Colonic mucosa (tissue), 4 donors: ENCODE results near the gene DECR2. TPM values are rescaled to one million over a fixed set of nuclear protein-coding genes. Genes with fewer than 3 reads are reported as not detected.

ENCODE experiments used
- DNase-seq: peaks from one replicate; pipeline ENCODE4 v3.0.0-alpha.2; 2020
- H3K27ac ChIP-seq: fragments of 200-600 bp; one replicate; pipeline ENCODE4 v1.8.0; 2021
- H3K27me3 ChIP-seq: fragments of 200-600 bp; one replicate; pipeline ENCODE4 v1.8.0; 2021
- H3K36me3 ChIP-seq: fragments of 200-600 bp; one replicate; pipeline ENCODE4 v1.8.0; 2021
- H3K4me1 ChIP-seq: fragments of 200-600 bp; one replicate; pipeline ENCODE4 v1.8.0; 2021; ENCODE audit warnings: mild to moderate bottlenecking
- H3K4me3 ChIP-seq: fragments of 200-600 bp; one replicate; pipeline ENCODE4 v1.8.0; 2021
- H3K9ac ChIP-seq, 2 donors: one replicate each; pipeline ENCODE4 v1.7.0; 2013; ENCODE audit warnings: control low read depth in 2 of 2, low read depth in 2 of 2, low read length in 2 of 2
- H3K9me3 ChIP-seq: fragments of 200-600 bp; one replicate; pipeline ENCODE4 v1.8.0; 2021
- CTCF ChIP-seq: fragments of 200-600 bp; IDR thresholded peaks from one replicate; pipeline ENCODE4 v1.8.0; 2022; ENCODE audit warnings: antibody characterized with exemption, mild to moderate bottlenecking
- intact Hi-C: fragments of 100-400 bp; cut with DNase I; formaldehyde crosslinking; loops from one replicate; pipeline ENCODE4 v1.14.1; 2022
- total RNA-seq, 2 donors: library from RNA; stranded (reverse); fragmentation: NEBNext Ultra II Directional in 1 of 2; extraction: Animal tissue kit (Norgen Biotek cat#: 25700) in 1 of 2; gene quantifications; one replicate each; pipeline ENCODE4 v1.2.1, GENCODE V29; 2021
- donor health status: healthy.
- donor health status: DM: no; HTN: no; CAD: no.
- donor health status: DM: no; HTN: no; CAD: no.

The DECR2 gene
- total RNA-seq, 2 donors from 2014 or later = 31.3 to 50.2 TPM

GRCh38 chr16:424033-424622, 22.4 kb downstream of the DECR2 start:
- Histone ChIP-seq H3K27me3 (no peaks in the 10 kb centered on the region), H3K4me1 (no peaks in the 10 kb centered on the region), H3K9ac (peak overlapping the region in 1 of 2 donors; percentile 71), H3K9me3 (no peaks in the 10 kb centered on the region), H3K4me3 (no peak overlapping the region), H3K27ac (peak overlapping the region; percentile 89), H3K36me3 (no peaks in the 10 kb centered on the region)
- intact Hi-C loops = no loop called here
- peak; percentile 58 for DNase-seq
- no peak for TF ChIP-seq CTCF

- no peak for TF ChIP-seq CTCF
Measured at GRCh38 chr16:424623-425081, 23.0 kb downstream of the DECR2 start.

DNA sequence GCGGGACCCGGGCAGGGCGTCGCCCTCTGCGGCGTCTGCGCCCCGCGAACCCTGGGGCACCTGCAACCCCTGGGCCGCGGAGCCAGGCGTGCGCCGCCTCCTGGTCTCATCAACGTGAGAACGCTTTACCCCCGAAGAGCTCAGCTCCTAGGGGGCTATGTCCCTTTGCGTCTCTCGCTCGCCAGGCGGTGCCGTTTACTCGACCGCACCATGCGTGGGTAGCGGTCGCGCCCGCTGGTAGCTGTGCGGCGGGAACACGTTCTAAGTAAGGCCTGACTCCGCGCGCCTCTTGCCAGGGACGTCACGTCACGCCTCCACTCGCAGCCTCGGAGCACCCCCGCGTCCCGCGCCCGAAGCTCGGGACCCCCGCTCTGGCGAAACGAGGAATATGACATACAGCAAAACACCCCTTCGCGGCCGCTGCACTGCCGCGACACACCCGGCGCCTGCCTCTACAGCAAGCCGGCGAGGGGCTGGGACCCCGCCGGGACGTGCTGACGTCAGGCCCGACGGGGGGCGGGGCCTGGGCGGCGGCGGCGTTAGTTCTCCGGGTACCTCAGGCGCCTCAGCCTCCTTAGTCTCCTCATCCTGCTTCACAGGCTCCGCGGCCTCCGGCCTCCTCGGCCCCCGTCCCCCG, 23.5 kb downstream of the DECR2 start, which contains the start of gene RAB11FIP3:
TSS of gene RAB11FIP3 (plus strand) at position 568 of the 637 bp plus-strand sequence. CDS start 358 bp downstream, outside the sequence.
- Histone ChIP-seq H3K36me3 (no peaks in the 10 kb centered on the region), H3K9ac (peak within 1 kb of the TSS; percentile 51 to 83), H3K9me3 (no peaks in the 10 kb centered on the region), H3K4me1 (no peaks in the 10 kb centered on the region), H3K27ac (peak within 1 kb of the TSS; percentile 89), H3K27me3 (no peaks in the 10 kb centered on the region), H3K4me3 (peak within 1 kb of the TSS; percentile 69)
- DNase-seq = peak; percentile 85
- intact Hi-C loops = no loop called here
- TF ChIP-seq CTCF = no peak

More at GRCh38 chr16:424623-425081, 23.0 kb downstream of the DECR2 start:
- H3K9me3 ChIP-seq = no peaks in the 10 kb centered on the region
- peak overlapping the region; percentile 69 for H3K4me3 ChIP-seq
- intact Hi-C loops = no loop called here
- no peaks in the 10 kb centered on the region for H3K4me1 ChIP-seq
- H3K9ac ChIP-seq = peak overlapping the region; percentile 27 to 71
- no peaks in the 10 kb centered on the region for H3K27me3 ChIP-seq
- peak overlapping the region; percentile 89 for H3K27ac ChIP-seq
- H3K36me3 ChIP-seq = no peaks in the 10 kb centered on the region
- DNase-seq = peak; percentile 41

GRCh38 chr16:425740-426114, 24.0 kb downstream of the DECR2 start:
- no peak for DNase-seq
- intact Hi-C loops = no loop called here
- no peaks in the 10 kb centered on the region for H3K4me1 ChIP-seq
- H3K27me3 ChIP-seq = no peaks in the 10 kb centered on the region
- H3K9me3 ChIP-seq = no peaks in the 10 kb centered on the region
- no peak for TF ChIP-seq CTCF
- no peaks in the 10 kb centered on the region for H3K36me3 ChIP-seq
- peak overlapping the region in 1 of 2 donors; percentile 83 for H3K9ac ChIP-seq
- H3K4me3 ChIP-seq = peak overlapping the region; percentile 69
- peak overlapping the region; percentile 89 for H3K27ac ChIP-seq

DNA sequence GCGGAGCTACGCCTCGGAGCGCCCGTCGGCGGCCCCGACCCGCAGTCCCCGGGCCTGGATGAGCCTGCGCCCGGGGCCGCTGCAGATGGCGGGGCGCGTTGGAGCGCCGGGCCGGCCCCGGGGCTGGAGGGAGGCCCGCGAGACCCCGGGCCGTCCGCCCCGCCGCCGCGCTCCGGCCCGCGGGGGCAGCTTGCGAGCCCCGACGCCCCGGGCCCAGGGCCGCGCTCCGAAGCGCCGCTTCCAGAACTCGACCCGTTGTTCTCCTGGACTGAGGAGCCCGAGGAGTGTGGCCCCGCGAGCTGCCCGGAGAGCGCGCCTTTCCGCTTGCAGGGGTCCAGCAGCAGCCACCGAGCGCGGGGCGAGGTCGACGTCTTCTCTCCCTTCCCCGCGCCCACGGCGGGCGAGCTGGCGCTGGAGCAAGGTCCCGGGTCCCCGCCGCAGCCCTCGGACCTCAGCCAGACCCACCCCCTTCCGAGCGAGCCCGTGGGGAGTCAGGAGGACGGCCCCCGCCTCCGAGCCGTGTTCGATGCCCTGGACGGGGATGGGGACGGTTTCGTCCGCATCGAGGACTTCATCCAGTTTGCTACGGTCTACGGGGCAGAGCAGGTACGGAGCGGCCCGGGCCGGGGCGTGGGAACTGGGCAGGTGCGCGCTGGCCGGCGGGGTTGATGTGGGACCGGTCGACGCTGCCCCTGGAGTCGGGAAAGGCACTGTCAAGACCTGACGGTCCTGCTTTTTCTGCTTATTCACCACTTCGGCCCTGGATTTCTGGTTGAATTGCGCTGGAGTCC, 24.6 kb downstream of the DECR2 start:
- TF ChIP-seq CTCF = no peak
- H3K27me3 ChIP-seq = no peaks in the 10 kb centered on the region
- no peaks in the 10 kb centered on the region for H3K9me3 ChIP-seq
- peak overlapping the region; percentile 51 to 83 for H3K9ac ChIP-seq
- peak; percentile 38 for DNase-seq
- intact Hi-C loops = no loop called here
- no peak overlapping the region for H3K27ac ChIP-seq
- no peaks in the 10 kb centered on the region for H3K4me1 ChIP-seq
- no peaks in the 10 kb centered on the region for H3K36me3 ChIP-seq
- H3K4me3 ChIP-seq = peak overlapping the region; percentile 63
